Progenitor cell of endocrine pancreas (in vitro differentiated cells): ENCODE results near the gene RASSF10. TPM values are rescaled to one million over a fixed set of nuclear protein-coding genes. Genes with fewer than 3 reads are reported as not detected.

Experiments used
- DNase-seq: peaks from one replicate; pipeline ENCODE4 v3.0.0; 2021; ENCODE audit warnings: low spot score; ENCODE audit not compliant: unreplicated experiment
- H3K27ac Mint-ChIP-seq: 2 replicates; pipeline ENCODE4 v1.8.0; 2021; ENCODE audit warnings: mild to moderate bottlenecking, moderate library complexity, mixed read lengths
- H3K27me3 Mint-ChIP-seq: 2 replicates; pipeline ENCODE4 v1.8.0; 2021; ENCODE audit warnings: mixed read lengths
- H3K36me3 Mint-ChIP-seq: 2 replicates; pipeline ENCODE4 v1.8.0; 2022; ENCODE audit warnings: mixed read lengths; ENCODE audit not compliant: insufficient read depth
- H3K4me1 Mint-ChIP-seq: 2 replicates; pipeline ENCODE4 v1.8.0; 2021; ENCODE audit warnings: low read depth, mixed read lengths
- H3K4me3 Mint-ChIP-seq: 2 replicates; pipeline ENCODE4 v1.8.0; 2021; ENCODE audit warnings: low read depth, mild to moderate bottlenecking, moderate library complexity, mixed read lengths
- H3K9me3 Mint-ChIP-seq: 2 replicates; pipeline ENCODE4 v1.8.0; 2021; ENCODE audit warnings: low read depth, mixed read lengths
- CTCF ChIP-seq: fragments of 200-600 bp; sonication (generic); IDR thresholded peaks from one replicate; pipeline ENCODE4 v1.5.0; 2021; ENCODE audit warnings: antibody characterized with exemption, mild to moderate bottlenecking; ENCODE audit not compliant: unreplicated experiment
- total RNA-seq: library from RNA; stranded (reverse); gene quantifications from 2 replicates; pipeline ENCODE4 v1.2.1, GENCODE V29; 2021

The RASSF10 gene
- total RNA-seq, 1 donor from 2014 or later = 24.4 TPM

GRCh38 chr11:12973528-12974181, 35.5 kb upstream of the RASSF10 start:
- Mint-ChIP-seq H3K27me3 (no peaks in the 10 kb centered on the region), H3K36me3 (no peaks in the 10 kb centered on the region), H3K9me3 (peaks cover 3% of the 10 kb centered on the region), H3K27ac (no peak overlapping the region), H3K4me3 (no peak overlapping the region), H3K4me1 (peaks cover 5% of the 10 kb centered on the region)
- DNase-seq = no peak
- TF ChIP-seq CTCF = no peak

- no peak for TF ChIP-seq CTCF
- Mint-ChIP-seq H3K4me3 (no peak overlapping the region), H3K36me3 (no peaks in the 10 kb centered on the region), H3K9me3 (peaks cover 3% of the 10 kb centered on the region), H3K27ac (no peak overlapping the region), H3K4me1 (peaks cover 11% of the 10 kb centered on the region), H3K27me3 (no peaks in the 10 kb centered on the region)
- no peak for DNase-seq
These were observed 33.9 kb upstream of the RASSF10 start for GRCh38 chr11:12975195-12975594.

- Mint-ChIP-seq H3K36me3 (no peaks in the 10 kb centered on the region), H3K4me3 (no peak overlapping the region), H3K4me1 (peaks cover 27% of the 10 kb centered on the region), H3K27ac (peak overlapping the region; percentile 54), H3K27me3 (no peaks in the 10 kb centered on the region), H3K9me3 (no peaks in the 10 kb centered on the region)
- no peak for TF ChIP-seq CTCF
- DNase-seq = no peak
These were observed 29.0 kb upstream of the RASSF10 start for GRCh38 chr11:12979928-12980689.

GRCh38 chr11:12981676-12982522, 27.2 kb upstream of the RASSF10 start:
- no peak for DNase-seq
- Mint-ChIP-seq H3K9me3 (no peaks in the 10 kb centered on the region), H3K4me1 (peaks cover 27% of the 10 kb centered on the region), H3K27ac (no peak overlapping the region), H3K4me3 (no peak overlapping the region), H3K27me3 (no peaks in the 10 kb centered on the region), H3K36me3 (no peaks in the 10 kb centered on the region)
- no peak for TF ChIP-seq CTCF

GRCh38 chr11:12983336-12983735, 25.8 kb upstream of the RASSF10 start:
- no peak for DNase-seq
- Mint-ChIP-seq H3K4me1 (peaks cover 25% of the 10 kb centered on the region), H3K27ac (peak overlapping the region; percentile 38), H3K9me3 (no peaks in the 10 kb centered on the region), H3K27me3 (no peaks in the 10 kb centered on the region), H3K4me3 (no peak overlapping the region), H3K36me3 (no peaks in the 10 kb centered on the region)
- TF ChIP-seq CTCF = no peak
